ENCODE measurements around the gene PLCB1.

PLCB1 gene

DNA sequence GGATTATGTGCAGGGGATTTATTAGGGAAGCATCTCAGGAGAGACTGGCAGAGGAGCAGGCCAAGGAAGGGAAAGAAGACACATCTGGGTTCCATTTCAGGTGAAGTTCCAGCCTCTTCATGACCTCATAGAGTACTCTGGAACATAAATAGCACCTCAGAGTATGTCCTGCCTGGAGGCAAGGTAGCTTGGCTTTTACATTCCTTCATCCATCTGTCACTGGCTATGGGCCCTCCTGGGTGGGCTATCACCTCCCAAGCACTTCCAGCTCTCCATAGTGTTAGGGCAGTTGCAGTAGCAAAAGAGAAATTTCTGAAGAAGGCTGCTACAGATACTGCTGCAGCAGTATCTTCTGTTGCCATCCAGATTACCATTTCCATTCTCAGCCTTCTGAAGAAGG, 116.0 kb downstream of the PLCB1 start:
- no peak for DNase-seq

DNA sequence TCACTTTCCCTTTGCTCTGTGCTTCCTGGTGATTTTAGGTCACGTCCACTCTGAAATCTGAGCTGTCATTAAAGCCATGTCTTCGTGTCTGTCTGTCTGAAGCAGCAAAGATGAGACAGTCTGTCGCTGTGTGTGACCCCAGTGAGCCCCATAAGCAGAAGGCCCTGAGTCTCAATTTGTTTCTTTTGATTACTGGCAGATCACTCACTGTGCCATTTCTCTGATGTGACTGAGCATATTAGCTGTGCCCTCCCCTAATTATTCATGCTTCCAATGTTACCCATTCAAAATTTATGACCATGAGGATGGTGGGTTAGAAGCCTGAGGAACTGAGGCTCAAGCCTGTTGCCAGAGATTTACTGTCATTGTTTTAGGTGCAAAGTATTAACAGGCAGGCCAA, 117.6 kb downstream of the PLCB1 start:
- DNase-seq = no peak

DNA sequence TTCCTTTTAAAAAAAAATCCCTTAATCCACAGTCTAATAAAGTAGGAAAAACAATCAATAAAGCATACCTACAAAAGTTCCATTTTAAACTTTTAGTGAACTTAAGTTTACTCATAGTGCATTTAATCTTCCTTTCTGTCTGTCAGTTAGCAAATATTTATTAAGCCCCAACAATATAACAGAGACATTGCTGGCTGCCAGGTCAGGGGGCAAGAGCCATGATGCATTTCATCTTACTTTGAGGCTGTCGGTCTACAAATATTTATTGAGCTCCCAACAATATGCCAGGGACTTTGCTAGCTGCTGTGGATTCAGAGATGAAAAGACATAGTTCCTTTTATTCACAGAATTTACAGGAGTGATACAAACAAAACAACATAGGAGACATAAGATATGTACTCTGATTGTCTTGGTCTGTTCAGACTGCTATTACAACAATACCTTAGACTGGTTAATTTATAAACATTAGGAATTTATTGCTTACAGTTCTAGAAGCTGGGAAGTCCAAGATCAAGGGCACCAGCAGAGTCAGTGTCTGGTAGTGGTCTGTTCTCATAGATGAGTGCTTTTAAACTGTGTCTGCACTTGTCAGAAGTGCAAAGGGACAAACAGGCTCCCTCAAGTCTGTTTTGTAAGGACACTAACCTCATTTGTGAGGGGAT, 118.6 kb downstream of the PLCB1 start:
- no peak for DNase-seq

DNA sequence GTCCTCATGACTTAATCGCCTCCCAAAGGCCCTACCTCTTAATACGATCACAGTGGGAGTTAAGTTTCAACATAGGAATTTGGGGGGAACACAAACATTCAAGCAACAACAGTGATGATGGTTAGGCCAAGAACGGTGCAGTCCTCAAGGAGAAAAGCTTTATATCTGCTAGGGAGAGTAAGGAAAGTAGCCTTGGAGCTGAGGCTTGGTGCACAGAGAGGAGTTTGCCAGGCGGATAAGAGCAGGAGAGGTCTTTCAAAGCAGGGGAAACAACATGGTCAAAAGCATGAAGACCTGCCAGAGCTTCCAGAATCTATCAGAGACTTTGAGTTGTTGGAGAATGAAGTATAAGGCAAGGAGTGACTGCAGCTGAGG, 119.1 kb downstream of the PLCB1 start:
- DNase-seq = no peak

DNA sequence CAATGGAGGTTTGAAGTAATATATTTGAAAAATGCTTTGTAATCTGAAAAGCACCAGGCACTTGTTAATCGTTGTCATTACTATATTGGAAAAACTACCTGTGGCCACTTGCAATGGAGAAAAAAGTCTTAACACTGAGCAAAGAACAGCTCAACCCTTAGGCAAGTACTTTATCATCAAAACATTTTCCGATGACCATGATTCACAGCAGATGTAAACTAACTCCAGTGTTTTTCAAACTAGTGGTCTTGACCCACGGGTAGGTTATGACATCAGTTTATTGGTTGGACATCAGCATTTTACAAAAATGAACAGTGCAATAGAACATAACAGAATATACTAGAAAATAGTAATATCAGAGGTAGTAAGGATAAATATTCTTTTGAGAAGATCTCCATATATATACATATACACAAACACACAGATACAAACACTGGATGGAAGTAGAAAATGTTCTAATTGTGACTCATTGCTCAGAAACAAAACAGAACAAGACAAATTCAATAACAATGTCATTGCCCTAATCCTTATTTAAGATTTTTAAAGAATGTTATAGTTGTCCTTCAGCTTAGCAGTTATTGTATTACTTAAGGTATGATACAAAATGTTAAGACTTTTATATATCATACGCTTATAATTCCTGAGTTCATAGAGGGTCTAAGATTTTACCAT, 123.0 kb downstream of the PLCB1 start:
- no peak for DNase-seq

DNA sequence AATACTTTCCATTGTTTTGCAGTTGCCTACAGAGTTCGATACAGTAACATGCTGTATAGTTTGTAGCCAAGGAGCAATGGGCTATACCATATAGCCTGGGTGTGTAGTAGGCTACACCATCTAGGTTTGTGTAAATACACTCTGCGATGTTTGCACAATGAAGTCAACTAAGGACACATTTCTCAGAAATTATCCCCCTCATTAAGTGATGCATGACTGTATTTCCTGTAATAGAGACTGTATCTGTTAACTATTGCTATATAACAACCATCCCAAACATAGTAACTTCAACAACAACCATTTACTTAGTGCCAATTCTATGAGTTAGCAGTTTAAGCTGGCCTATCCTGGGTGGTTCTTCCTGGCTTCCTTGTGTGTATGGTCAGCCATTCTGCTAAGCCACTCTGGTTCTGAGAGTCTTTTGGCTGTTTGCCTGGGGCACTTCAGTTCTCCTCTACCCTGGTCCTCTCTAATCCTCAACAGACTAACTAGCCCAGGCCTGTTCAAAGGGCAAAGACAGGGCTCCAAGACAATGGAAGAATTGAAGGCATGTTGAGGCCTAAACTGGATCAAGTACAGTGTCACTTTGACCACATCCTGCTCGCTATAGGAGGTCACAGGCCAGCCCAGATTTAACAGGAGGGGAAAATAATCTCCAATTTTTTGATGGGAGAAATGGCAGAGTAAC, 124.0 kb downstream of the PLCB1 start:
- DNase-seq = no peak

DNA sequence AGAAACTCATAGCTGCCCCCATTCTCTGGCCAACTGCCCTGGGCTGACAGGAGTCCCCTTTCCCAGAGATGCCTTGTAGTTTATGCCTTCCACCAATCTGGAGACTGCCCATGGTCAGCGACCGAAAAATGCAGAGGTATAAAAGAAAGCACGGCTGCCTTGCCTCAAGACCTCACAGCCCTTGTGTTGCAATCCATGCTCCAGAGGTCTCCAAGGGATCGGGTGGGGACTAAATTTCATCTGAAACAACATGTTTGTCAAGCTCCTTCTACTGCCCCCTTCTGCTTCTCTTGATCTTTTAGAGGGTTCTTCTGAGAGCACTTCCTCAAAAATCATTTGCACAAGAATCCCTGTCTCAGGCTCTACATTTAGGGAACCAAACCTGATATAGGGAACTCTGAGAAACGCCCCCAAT, 128.8 kb downstream of the PLCB1 start:
- peak; percentile 50 for DNase-seq

DNA sequence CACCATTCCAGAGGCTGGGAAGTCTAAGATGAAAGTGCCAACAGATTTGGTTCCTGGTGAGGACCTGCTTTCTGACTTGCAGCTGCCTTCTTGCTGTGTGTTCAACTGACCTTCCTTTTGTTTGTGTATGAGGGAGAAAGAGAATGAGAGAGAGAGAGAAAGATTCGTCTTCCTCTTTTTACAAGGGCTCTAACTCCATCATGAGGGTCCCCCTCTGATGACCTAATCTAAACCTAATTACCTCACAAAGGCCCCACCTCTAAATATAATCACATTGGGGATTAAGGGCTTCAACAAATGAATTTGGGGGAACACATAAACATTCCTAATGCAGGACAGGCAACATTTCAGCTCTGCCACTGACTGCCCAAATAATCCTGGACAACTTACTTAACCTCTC, 130.7 kb downstream of the PLCB1 start:
- no peak for DNase-seq

DNA sequence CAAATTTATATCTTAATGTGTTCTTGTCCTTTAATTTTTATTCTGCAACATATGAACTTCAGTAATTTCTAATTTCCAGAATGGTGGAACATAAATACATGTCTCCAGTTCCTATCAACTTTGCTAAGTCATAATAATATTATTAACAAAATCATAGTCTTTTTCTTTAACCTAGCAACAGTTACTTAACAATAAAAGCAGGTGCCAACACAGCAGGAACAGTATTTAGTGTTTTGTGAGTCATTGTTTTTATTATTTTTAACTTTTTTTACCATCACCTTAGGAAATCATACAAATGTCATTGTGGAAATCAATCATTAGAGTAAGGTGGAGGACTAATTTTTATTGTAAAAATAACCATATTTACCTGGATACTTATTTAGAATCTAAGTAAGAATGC, 133.5 kb downstream of the PLCB1 start:
- DNase-seq = no peak

DNA sequence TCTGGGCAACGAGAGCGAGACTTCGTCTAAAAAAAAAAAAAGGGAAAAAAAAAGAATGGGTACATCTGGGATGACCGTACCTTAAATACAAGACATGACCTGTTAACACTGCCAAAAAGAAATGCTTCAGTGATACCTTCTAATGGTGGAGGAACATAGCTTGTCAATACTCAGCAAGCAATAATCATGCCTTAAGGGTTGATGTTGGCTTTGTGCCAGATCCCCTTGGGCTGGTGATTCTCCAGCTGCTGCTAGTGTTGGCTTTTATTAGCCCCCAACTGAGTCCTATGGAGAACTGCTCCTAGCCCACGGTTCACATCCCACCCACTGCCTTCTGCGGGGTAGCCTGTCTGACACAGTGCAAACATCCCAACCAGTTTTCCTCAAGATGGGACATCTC, 134.9 kb downstream of the PLCB1 start:
- DNase-seq = no peak

DNA sequence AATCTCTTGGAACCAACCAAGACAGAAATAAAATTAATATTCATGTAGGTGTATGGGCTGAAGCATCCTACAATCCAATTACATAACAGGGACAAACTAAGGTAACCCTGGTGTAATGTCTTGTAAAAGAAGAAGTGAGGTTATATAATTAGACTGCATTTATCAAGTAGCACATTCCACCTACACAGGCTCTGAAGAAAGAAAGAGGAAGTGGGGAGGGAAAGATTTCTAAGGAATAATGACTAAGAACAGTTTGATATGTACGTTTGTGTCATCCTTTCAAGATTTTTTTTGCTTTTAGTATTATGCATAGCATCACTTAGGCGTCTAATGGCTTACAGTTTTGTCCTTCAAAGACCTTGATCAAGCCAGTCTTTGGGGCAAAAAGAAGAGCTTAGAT, 139.7 kb downstream of the PLCB1 start:
- DNase-seq = peak; percentile 61

DNA sequence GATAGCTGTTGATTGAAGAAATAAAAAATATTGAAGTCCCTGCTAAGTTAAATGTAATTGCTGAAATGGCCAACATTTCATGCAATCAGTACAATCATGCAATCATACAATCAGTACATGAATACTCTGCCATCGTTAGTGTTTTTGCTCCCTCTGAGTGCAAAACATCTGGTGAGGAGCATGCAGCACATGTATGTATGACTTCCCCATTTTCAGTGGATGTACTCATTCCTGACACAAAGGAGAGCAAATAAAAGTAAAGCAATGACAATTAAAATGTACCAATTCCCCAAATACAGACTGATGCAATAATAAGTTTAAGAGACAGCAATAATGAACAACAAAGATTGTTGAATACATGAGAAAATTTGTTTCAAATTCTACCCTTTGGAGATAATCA, 140.7 kb downstream of the PLCB1 start:
- DNase-seq = peak; percentile 66

DNA sequence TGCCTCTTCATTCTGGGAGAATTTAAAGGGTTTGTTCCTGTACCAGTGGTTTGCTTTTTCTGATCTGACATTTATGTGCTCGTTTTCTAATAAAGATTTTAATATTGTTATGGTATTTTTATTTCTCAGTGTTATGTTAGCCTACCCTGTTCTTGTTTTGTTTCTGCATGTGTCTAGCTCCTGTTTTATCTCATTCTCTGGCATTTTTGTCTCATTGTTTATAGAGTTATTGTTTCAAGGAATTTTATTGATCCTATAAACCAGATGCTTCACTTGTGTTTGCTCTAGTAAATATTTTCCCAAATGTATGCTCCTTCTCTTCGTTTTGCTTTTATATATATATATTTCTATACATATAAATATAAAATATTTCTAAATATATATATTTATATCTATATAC, 152.8 kb downstream of the PLCB1 start:
- DNase-seq = no peak

DNA sequence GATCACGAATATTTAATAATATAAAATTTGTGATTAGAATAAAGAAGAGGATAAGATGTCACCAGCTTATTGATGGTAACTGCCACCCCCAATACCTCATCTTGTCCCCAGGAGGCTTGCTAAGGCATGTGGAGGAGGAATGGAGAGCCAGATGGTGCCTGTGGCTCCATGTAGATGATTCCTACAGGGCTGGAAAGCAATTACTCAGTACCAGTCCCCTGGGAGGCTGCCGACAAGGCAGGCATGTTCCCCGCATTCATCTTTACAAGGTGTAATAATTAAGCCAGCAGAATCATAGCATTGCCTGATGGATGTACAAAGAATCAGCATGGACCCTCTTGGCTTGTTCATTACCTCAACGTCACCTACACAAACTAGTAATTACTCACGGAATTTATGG, 155.3 kb downstream of the PLCB1 start:
- DNase-seq = no peak

DNA sequence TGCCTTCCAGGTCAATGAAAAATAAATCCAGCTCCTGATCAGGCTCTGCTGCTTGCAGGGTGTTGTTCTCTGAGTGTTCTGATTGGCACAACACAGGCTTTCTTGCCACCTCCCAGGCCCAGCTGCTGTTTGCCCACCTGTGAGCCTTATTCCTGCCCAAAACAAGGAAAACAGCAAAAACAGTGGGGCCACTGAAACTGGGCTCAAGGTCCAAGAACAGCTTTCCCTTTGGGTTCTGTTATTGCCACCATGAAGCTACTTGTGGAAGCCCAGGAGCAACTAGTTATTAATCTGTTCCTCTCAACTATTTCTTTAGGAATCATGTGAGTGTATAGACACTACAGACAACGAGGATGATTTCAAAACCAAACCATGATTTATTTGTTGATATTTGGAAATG, 159.1 kb downstream of the PLCB1 start:
- DNase-seq = no peak

DNA sequence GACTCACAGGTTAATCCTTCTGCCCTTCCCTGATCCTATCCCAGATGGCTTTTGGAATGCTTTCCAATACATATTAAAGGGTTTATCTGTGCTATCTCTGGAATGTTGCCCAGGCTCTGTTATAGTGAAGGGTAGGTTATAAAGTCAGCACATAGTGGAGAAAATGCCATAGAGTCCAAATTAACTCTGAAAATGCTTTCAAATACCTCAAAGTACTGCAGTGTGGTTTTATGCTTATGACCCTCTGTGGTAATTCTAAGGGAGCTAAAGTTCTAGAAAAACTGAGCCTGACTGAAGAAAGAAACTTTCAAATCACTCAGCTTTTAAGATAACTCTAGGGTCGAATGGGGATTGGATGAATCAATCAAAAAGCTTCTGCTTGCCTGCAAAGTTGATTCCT, 159.8 kb downstream of the PLCB1 start:
- no peak for DNase-seq

DNA sequence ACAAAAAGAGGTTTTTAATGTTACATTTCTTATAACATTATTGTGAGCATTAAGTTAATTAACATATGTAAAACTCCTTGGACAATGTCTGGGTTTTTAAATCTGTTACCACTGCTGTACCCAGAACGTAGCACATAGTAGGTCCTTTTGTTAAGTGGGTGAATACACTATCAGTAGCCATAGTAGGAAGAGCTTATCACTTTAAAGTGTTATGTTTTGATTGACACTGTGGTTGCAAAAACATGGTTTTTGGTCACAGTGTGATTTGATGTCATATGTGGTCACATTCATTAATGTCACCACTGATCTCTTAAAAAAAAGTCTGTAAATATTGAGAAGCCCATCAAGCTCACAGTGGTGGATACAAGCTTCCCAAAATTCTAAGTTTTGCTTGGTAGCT, 160.7 kb downstream of the PLCB1 start:
- peak; percentile 13 for DNase-seq

DNA sequence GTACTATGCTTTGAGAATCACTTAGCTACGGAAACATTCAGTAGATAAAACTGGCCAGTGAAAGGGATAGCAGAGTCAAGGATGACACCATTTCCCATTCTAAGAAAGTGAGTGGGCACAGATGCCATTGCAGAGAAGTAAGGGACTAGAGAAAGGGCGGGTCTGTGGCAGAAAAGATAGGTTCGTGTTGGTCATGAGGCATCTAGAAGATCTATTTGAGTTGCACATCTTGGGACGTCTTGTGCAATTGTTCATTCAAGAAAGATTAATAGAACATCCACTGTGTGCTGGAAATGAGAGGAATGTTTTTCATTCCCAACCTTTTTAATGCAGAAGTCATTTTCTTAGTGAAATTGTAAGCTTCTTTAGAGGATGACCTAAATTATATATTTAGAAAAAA, 161.7 kb downstream of the PLCB1 start:
- DNase-seq = no peak

DNA sequence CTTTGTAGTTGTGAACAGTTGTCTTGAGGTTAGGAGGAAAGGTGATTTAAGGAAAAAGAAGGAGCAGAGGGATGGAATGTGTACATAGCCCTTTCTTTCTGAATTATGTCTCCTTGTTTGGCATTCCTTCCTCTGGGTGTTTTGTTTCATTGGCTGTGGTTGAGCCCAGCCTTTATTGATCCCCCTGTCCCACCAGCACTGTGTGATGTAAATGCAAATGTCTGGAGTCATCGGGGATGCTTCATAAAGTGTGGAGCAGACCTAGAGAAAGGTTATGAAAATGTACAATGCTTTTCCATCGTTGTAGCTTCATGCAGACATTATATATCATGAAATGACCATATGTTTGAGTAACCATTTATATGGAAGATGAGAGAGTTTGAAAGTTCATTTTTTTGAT, 164.5 kb downstream of the PLCB1 start:
- DNase-seq = no peak

DNA sequence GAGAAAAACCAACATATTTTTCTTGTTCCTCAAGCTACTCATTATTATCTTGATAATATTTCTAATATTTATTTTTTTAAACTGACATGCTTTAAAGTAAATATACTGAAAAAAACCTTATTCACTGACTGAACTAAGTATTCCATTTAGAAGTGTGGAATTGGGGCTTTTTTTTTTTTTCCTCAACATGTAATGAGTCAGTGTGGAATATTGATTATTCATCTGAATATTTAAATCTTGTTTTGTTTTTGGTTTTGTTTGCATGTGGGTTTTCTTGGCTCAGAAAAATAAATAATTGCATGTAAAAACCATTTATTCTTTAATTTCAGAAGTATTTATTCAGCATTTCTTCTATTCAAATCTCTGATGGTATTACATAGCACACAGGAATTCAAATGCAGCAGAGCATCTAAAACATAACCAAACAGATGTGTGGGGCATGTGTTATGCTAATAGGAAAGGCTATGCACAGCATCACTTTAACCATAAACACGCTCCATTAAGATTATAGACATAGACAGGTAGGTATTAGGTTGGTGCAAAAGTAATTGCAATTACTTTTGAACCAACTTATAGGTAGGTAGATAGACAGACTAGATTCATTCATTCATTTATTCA, 166.5 kb downstream of the PLCB1 start:
- DNase-seq = no peak

DNA sequence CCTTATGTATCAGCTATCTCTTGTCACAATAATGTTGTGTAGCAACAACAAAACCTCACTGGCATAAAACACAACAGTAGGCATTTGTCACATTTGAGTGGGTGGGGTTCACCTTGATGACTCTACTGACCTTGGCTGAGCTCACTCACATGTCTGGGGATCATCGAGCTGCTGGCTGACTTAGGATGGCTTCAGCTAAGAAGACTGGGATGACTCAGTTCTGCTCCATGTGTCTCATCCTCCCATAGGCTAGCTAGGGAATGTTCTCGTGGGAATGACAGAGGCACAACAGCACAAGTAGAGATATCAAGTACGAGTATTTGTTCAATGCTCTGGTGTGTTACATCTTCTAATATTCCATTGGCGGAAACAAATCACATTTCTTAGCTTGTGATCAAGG, 167.9 kb downstream of the PLCB1 start:
- no peak for DNase-seq

DNA sequence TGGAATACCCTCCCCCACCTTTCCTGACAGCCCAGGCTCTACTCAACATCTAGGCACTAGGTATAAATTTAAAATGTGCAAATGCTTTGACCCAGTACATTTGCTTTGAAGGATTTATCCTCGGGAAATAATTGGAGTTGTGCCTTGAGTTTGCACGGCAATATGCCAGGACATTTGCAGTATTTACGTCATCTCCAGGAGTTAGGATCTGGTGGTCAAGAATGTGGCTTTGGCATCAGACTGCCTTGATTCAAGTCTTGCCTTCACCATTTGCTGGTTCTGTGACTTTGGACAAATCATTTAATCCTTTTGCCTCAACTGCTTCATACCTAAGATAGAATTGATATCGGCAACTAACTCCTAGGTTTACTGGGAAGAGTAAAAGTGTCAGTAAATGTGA, 169.6 kb downstream of the PLCB1 start:
- DNase-seq = no peak

DNA sequence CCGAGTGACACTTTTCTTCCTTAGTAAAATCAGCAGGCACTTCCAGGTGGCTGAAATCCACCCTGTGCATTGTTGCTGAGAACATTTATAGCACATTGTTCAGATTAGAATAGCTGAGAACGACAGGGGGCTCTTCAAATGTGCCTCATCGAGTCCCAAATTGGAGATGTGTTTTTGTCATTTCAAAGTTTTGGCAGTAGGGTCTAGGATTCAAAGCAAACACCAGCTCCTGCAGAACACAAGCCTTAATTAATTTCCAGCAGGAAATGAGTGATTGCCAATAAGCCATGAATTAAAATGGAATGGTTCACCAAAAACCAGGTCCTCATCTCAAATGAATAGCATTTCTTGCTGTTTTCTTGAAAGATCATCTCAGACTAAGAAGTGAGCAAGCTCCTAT, 171.6 kb downstream of the PLCB1 start:
- no peak for DNase-seq
